Right kidney (tissue), 1 donor: ENCODE data around the gene MAGI2.

Source experiments
- DNase-seq: peaks from one replicate; pipeline ENCODE4 v3.0.0-alpha.2; 2016

Gene MAGI2

GRCh38 chr7:78476851-78477405, 976.5 kb downstream of the MAGI2 start:
- no peak for DNase-seq

DNA sequence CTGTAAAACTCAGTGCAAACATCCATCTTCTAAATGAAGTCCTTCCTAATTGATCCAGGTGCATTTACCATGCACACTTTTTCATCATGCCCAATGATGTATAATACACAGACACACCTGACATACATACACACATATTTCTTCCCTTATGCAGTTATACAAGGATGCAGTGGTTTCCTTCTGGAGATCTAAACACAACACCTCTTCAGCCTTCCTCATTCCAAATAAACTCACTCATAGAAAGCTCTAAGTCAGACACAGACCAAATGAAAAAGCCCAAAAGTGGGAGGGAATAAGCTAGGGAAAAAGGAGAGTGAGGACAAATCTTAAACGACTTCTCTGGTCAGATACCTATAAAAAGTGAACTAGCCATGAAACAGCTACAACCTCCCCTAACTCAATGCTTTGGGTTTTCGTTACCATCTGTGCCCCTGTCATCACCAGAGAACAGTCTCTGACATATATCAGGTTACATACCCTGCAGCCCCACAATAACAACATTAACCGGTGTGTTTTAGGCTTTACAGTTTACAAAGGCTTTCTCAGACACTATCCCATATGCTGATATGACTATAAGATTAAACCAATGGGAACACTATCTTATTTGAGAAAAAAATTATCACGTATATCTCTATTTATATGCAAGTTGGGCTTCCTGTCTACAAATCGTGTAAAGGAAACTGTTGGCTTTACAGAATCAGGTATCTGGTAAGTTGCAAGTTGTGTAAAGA, 979.7 kb downstream of the MAGI2 start:
- DNase-seq = no peak

DNA sequence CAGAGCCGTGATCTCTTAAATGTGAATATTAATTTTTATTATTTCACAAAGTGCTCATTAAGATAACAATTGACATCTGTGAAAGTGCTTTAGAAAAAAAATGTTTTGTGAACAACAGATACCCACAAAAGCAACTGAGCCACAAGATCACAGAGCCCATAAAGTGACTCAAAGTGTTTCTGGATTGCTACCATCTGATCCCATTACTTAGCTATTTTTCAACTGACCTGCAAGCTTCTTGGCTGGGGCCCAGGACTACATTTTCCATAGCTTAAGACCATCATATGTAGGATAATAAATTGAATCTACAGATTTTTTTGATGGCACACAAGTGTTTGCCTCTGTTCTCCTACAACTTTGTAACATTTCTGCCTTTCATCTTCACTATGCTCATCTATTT, 980.4 kb downstream of the MAGI2 start:
- DNase-seq = no peak

DNA sequence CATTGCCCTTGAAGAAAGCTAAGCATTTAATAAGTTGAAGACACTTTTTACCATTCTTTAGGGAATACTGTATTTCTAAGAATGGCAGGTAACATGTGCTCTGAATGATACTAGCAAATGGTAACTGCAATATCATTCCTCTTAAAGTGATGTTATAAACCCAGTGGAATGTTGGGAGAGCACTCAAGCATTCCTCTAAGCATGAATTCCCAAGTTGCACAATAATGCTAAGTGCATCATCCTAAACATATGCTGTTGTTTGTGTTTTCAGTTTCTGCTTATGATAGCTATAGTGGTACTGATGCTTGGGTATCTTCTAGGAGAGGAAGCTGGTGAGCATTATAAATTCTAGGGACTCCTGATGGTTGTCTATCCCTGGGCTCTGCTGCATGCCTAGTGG, 980.9 kb downstream of the MAGI2 start:
- DNase-seq = no peak

DNA sequence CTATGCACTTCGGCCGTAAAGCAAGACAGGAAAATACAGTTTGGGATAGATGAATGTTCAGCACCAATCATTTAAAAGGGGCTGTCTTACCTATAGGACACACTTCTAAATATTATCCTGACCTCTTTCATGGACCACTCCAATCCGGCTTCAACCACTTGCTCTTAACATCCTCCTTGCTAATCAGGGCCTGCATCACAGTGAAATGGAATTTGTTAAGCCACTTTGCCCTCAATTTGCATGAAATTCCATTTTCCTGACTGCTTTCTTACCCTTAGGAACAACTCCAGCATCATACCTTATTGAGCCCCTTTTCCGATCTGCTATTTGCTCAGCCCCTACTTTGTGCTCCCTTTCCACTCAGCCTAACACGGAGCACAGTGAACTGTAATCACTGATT, 987.6 kb downstream of the MAGI2 start:
- DNase-seq = no peak

DNA sequence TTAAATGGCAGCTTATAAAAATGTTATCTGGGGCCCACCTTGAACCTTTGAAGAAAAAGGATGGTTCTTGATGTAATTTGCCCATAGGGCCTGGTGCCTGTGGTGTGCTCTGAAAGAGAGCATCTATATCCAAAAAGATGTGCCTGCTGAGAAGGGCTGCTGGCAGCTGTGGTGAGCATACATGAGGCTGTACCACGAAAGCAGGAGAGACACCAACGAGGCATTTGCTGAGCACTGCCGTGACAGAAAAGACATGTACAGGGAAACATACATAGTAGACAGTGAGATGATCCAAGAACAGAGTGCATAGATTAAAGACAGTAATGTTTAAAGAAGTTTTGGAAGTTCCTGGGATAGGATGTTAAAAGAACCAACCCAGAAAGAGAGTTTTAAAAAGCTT, 990.4 kb downstream of the MAGI2 start:
- no peak for DNase-seq

GRCh38 chr7:78450706-78451105, 1002.8 kb downstream of the MAGI2 start:
- DNase-seq = no peak

DNA sequence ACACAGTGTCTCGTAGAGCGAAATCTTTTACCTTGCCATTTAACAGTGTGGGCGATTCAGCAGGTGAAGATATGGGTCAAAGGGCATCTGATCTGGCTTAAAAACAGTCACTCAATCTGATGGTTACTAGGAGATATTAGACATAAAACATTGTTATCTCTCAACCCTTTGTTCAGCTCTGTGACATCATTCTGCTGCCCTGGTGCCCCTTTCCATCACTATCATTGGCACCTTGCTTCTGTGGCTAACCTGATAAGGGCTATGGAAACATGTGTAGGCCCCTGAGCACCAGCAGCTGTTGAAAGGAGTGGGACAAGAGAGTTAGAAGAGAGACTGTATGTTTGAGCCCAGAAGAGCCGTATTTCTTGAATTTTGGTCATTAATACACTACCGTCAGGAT, 1004.6 kb downstream of the MAGI2 start:
- DNase-seq = no peak

- no peak for DNase-seq
Observed at GRCh38 chr7:78444267-78444666, 1009.2 kb downstream of the MAGI2 start.

GRCh38 chr7:78443811-78444210, 1009.7 kb downstream of the MAGI2 start:
- no peak for DNase-seq

GRCh38 chr7:78441737-78442136, 1011.7 kb downstream of the MAGI2 start:
- DNase-seq = no peak

GRCh38 chr7:78438433-78438832, 1015.0 kb downstream of the MAGI2 start:
- DNase-seq = no peak

DNA sequence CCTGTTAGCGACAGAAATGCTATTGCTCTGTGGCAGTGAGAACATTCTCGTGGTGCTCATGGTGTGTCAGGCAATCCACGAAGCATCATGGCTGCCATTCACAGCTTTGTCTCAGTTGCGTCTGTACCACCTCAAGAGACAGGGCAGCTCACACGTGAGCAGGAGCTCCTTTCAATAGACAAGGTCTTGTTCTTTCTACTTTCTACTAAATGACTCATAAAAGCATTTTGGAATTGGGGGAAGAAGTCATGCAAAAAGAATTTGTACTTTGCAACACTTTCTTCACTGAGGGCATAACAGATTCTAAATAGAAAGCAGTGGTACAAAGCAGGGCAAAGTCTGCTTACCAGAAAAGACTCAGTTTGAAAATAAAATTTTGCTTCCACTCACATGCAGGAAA, 1016.3 kb downstream of the MAGI2 start:
- no peak for DNase-seq

- DNase-seq = no peak
Observed at GRCh38 chr7:78435355-78435754, 1018.1 kb downstream of the MAGI2 start.

- DNase-seq = no peak
Observed at GRCh38 chr7:78434281-78434680, 1019.2 kb downstream of the MAGI2 start.

- DNase-seq = no peak
Observed at GRCh38 chr7:78433421-78433820, 1020.0 kb downstream of the MAGI2 start.

GRCh38 chr7:78429878-78430277, 1023.6 kb downstream of the MAGI2 start:
- no peak for DNase-seq

- DNase-seq = no peak
Observed at GRCh38 chr7:78427209-78427608, 1026.3 kb downstream of the MAGI2 start.

DNA sequence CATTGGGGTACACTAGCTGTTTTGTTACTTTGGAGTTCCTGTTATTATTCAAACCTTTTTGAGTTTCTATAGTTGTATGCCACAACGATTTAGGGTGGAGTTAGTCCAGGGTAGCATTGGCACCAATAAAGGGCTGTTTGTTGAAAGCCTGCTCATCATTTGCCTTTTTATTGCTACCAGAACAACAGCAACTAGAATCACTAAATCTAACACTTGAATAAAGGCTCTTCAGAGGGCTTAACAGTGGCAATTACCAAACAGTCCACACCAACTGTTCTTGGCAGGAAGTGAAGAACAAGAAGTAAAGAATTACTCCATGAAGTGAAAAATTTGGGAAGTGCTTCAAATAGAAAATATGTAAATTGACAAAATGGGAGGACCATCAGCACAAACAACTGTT, 1033.5 kb downstream of the MAGI2 start:
- DNase-seq = no peak

GRCh38 chr7:78417180-78417853, 1036.2 kb downstream of the MAGI2 start:
- DNase-seq = no peak

DNA sequence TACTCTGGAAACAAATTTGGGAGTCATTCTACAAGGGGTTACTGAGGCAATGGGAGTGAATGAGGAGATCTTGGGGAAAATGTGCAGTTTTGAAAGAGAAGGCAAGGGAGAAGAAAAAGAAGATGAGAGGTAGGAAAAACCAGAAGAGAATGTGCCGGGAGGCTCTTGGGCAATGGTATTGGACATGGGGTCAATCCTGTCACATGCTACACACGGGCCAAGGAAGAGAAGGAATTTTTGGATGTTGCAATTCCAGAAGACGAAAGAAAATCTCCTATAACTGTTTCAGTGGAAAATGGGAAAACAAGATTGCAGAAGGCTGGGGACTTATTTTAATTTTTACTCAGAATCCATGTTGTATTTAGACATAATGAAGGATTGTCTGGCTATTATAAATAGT, 1039.9 kb downstream of the MAGI2 start:
- DNase-seq = no peak

DNA sequence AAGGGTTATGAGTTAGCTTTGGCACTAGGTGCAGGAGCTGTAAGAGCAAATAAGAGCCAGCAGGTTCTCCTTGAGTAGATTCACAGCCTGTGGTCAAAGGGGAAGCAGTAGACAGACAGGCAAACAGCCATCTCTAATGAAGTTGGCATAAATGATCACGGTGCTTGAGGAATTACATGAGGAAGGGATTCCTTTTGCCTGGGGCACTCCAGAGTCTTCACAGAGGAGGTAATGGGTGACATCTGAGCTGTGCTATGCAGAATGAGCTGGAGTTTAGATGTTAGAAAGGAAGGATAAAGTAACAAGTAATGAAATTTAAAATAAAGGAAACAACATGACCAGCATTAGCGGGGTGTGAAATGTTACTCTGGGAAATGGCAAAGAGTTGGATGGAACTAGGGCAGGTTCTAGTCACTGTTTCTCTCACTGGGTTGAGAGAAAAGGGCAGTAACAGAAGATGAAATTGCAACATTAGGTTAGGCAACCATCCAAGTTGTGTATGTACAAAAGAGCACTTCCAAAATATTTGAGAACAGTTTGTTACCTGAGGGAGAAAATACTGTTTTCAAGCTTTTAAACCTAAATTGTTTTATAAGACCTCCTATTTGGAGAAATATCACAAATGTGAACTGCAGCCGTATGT, 1041.1 kb downstream of the MAGI2 start:
- no peak for DNase-seq

GRCh38 chr7:78407031-78407430, 1046.4 kb downstream of the MAGI2 start:
- no peak for DNase-seq

- no peak for DNase-seq
Observed at GRCh38 chr7:78406531-78406930, 1046.9 kb downstream of the MAGI2 start.
